Measurements from ENCODE around the gene CDH23. TPM values are rescaled to one million over a fixed set of nuclear protein-coding genes. Genes with fewer than 3 reads are reported as not detected.
A peak's percentile ranks its signal among the peaks of the same experiment; 100 is the strongest.
"Not testable (repeated sequence)": the region's sequence is repeated elsewhere in the genome, so short reads cannot be mapped to it uniquely, and the experiment has no call there.

CDH23 gene
- total RNA-seq, 4 donors from 2014 or later, result 0.57 to 5.9 (median 1.0) TPM

GRCh38 chr10:71849461-71849908 is 452.8 kb downstream of the CDH23 start:
- Histone ChIP-seq H3K27ac (peak overlapping the region in 1 of 4 donors; percentile 100), H3K9me3 (no peaks in the 10 kb centered on the region), H3K4me3 (peak overlapping the region in 3 of 4 donors; percentile 90 to 100 (median 93)), H3K36me3 (no peaks in the 10 kb centered on the region), H3K4me1 (peaks cover 20 to 71% (median 52%) of the 10 kb centered on the region in 3 donors), H3K27me3 (no peaks in the 10 kb centered on the region)
- intact Hi-C loops (cut with DNase I), result no loop called here
- 89 to 91% methylated on average over 17 of the region's 17 CpGs for WGBS, 2 donors
- TF ChIP-seq CTCF (IDR thresholded peaks at IDR 0.05) (no peak), POLR2A (IDR thresholded peaks at IDR 0.05) (no peak)
- DNase-seq, result no peak

GRCh38 chr10:71850021-71850742 is 453.5 kb downstream of the CDH23 start:
- TF ChIP-seq CTCF (IDR thresholded peaks at IDR 0.05) (no peak), POLR2A (IDR thresholded peaks at IDR 0.05) (no peak)
- H3K27me3 ChIP-seq, result no peaks in the 10 kb centered on the region
- H3K9me3 ChIP-seq, result no peaks in the 10 kb centered on the region
- H3K27ac ChIP-seq, result peak overlapping the region; percentile 98 to 100 (median 98)
- 2 to 5% methylated on average over 13 of the region's 13 CpGs for WGBS, 2 donors
- no peak for DNase-seq
- peaks cover 19 to 64% (median 50%) of the 10 kb centered on the region in 3 donors for H3K4me1 ChIP-seq
- peak overlapping the region; percentile 84 to 100 (median 92) for H3K4me3 ChIP-seq
- intact Hi-C loops (cut with DNase I), result loop anchor here (5.0 kb wide), 1 partner anchor 37 kb away; no protein-coding TSS in a partner anchor
- no peaks in the 10 kb centered on the region for H3K36me3 ChIP-seq

GRCh38 chr10:71850743-71851464 is 454.2 kb downstream of the CDH23 start, which contains the start of gene PSAP:
PSAP (minus strand) TSS chr10:71851251; CDS start chr10:71851221, 30 bp downstream.
- Histone ChIP-seq H3K4me3 (peak within 1 kb of the TSS; percentile 84 to 100 (median 92)), H3K9me3 (no peaks in the 10 kb centered on the region), H3K4me1 (peaks cover 12 to 56% (median 43%) of the 10 kb centered on the region in 3 donors), H3K27ac (peak within 1 kb of the TSS; percentile 98 to 100 (median 98)), H3K36me3 (no peaks in the 10 kb centered on the region), H3K27me3 (no peaks in the 10 kb centered on the region)
- WGBS, 2 donors, result 0% methylated on average over 10 to 17 of the region's 49 CpGs
- TF ChIP-seq POLR2A (IDR thresholded peaks at IDR 0.05) (peak in 3 of 4 donors; percentile 91 to 100 (median 98)), CTCF (IDR thresholded peaks at IDR 0.05) (peak in 1 of 6 experiments; percentile 42)
- intact Hi-C loops (cut with DNase I), result loop anchor here (5.0 kb wide), 1 partner anchor 36 kb away; no protein-coding TSS in a partner anchor
- DNase-seq, result peak; percentile 90

GRCh38 chr10:71851465-71852095 is 454.9 kb downstream of the CDH23 start:
- Histone ChIP-seq H3K4me1 (peaks cover 9 to 50% (median 36%) of the 10 kb centered on the region in 3 donors), H3K27ac (peak overlapping the region; percentile 98 to 100 (median 98)), H3K4me3 (peak overlapping the region in 3 of 4 donors; percentile 90 to 100 (median 93))
- DNase-seq, H3K9me3 ChIP-seq, H3K36me3 ChIP-seq, H3K27me3 ChIP-seq: not testable (repeated sequence)
- intact Hi-C loops (cut with DNase I), result loop anchor here (5.0 kb wide), 1 partner anchor 36 kb away; no protein-coding TSS in a partner anchor
- WGBS, 2 donors, result 26 to 31% methylated on average over 20 of the region's 20 CpGs

- H3K4me1 ChIP-seq, result peaks cover 9 to 41% (median 27%) of the 10 kb centered on the region in 3 donors
- H3K27me3 ChIP-seq, result no peaks in the 10 kb centered on the region
- no peak for TF ChIP-seq POLR2A (IDR thresholded peaks at IDR 0.05)
- TF ChIP-seq CTCF (IDR thresholded peaks at IDR 0.05), result no peak
- H3K27ac ChIP-seq, result peak overlapping the region in 3 of 4 donors; percentile 19 to 100 (median 58)
- no peak overlapping the region for H3K4me3 ChIP-seq
- no peaks in the 10 kb centered on the region for H3K36me3 ChIP-seq
- intact Hi-C loops (cut with DNase I), result loop anchor here (5.0 kb wide), 1 partner anchor 35 kb away; no protein-coding TSS in a partner anchor
- no peaks in the 10 kb centered on the region for H3K9me3 ChIP-seq
- 77 to 84% methylated on average over 4 to 8 of the region's 11 CpGs for WGBS, 2 donors
- DNase-seq, result no peak
Observed at GRCh38 chr10:71852355-71852937, 455.7 kb downstream of the CDH23 start.
